Fibroblast of pulmonary artery (primary cell): Measurements from ENCODE around the gene RASSF5.

Source experiments
- DNase-seq: peaks from one replicate; pipeline ENCODE4 v3.0.0-alpha.2; 2010; ENCODE audit warnings: low read depth
- H3K4me3 ChIP-seq: replicated peaks from 2 replicates; pipeline ENCODE4 v1.5.1; 2011; ENCODE audit warnings: low read depth, mild to moderate bottlenecking, control low read depth, low read length, moderate library complexity
- TF ChIP-seq, protein P1 (sequence below): IDR thresholded peaks from 2 replicates; pipeline ENCODE4 v1.5.1; 2011; ENCODE audit warnings: mild to moderate bottlenecking, control low read depth, low read length, inconsistent platforms; ENCODE audit errors: missing control alignments

Gene RASSF5

DNA sequence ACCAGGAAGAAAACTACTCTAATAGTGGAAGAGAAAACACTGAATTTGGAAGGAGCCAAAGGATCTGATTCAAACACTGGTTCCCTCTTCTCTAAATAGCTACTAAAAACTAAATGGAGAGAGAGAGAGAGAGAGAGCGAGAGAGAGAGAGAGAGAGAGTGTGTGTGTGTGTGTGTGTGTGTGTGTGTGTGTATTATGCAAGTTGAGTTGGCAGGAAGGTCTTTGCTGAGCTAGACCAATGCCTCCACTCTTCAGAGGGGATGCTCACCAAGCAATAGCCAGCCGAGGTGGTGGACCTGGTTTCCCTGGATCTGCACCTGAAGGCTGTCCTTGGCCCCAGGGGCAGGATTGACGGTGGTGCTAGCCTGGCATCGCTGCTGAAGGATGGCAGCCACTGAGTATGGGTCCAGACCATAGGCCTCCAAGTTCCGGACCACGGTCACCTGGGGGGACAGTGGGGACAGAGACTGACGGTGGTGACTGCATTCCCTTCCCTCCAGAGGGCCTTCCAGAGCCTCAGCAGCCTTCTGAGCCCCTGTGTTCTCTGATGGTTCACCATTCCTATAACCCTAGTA, 86.1 kb downstream of the RASSF5 start:
- DNase-seq = no peak
- TF ChIP-seq, protein P1, sequence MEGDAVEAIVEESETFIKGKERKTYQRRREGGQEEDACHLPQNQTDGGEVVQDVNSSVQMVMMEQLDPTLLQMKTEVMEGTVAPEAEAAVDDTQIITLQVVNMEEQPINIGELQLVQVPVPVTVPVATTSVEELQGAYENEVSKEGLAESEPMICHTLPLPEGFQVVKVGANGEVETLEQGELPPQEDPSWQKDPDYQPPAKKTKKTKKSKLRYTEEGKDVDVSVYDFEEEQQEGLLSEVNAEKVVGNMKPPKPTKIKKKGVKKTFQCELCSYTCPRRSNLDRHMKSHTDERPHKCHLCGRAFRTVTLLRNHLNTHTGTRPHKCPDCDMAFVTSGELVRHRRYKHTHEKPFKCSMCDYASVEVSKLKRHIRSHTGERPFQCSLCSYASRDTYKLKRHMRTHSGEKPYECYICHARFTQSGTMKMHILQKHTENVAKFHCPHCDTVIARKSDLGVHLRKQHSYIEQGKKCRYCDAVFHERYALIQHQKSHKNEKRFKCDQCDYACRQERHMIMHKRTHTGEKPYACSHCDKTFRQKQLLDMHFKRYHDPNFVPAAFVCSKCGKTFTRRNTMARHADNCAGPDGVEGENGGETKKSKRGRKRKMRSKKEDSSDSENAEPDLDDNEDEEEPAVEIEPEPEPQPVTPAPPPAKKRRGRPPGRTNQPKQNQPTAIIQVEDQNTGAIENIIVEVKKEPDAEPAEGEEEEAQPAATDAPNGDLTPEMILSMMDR = no peak
- no peak overlapping the region for H3K4me3 ChIP-seq

DNA sequence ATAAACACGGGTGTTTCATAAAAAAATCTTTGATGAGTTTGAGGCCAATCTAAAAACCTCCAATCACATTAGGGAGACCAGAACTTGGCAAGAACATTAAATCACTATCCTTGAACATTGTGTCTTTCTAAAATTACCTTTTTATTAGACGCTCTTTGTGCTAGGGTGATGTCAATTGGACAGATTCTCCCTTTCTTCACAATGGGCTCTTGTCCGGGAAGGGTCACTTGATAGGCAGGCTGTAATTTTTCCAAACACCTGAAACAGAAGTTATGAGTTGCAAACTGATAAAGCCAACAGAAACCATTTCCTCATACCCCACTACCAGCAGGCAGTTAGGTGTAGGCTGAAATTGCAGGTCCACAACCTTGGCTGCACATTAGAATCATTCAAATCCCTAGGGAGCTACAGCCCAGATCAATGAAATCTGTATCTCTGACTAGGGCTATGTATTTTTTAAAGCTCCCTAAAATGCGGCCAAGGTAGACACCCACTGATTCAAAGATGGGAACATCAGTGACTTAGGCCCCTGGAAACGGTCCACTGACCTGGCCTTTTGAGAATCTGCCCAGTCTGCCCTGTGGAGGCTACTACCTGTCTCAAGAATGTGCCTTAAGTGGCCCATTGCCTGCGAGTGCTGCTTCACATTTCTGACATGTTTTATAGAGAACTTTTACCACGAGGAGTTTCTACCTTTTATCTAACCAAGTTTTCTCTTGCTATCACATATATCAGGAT, 88.4 kb downstream of the RASSF5 start:
- no peak overlapping the region for H3K4me3 ChIP-seq
- no peak for DNase-seq
- TF ChIP-seq, protein P1 = no peak

DNA sequence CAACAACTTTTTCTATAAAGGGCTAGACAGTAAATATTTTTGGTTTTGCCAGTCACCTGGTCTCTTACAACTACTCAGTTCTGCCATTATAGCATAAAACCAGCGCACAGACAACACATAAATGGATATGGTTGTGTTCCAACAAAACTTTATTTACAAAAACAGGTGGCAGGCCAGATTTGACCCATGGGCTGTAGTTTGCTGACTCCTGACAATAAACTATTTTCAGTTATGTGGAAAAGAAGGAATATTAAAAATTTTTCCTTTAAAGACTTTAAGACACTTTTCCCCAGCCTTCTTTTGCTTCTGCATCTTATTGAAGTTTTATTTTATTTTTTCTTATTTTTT, 89.0 kb downstream of the RASSF5 start:
- TF ChIP-seq, protein P1 = no peak
- DNase-seq = no peak
- H3K4me3 ChIP-seq = no peak overlapping the region

DNA sequence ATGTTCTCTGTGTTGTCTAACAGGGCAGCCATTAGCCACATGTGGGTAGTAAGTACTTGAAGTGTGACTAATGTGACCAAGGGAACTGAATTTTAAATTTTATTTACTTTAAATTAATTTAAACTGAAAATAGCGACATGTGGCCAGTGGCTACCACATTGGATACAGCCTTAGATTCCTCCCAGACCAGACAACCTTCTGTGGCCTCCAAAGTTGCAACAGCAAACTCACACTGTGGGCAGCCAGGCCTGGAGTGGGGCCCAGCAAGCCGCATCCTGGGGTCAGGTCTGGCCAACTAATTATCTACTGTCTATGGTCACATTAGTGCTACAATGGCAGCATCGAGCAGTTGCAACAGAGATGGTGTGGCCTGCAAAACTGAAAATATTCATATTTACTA, 93.2 kb downstream of the RASSF5 start:
- DNase-seq = no peak
- TF ChIP-seq, protein P1 = no peak
- no peak overlapping the region for H3K4me3 ChIP-seq

DNA sequence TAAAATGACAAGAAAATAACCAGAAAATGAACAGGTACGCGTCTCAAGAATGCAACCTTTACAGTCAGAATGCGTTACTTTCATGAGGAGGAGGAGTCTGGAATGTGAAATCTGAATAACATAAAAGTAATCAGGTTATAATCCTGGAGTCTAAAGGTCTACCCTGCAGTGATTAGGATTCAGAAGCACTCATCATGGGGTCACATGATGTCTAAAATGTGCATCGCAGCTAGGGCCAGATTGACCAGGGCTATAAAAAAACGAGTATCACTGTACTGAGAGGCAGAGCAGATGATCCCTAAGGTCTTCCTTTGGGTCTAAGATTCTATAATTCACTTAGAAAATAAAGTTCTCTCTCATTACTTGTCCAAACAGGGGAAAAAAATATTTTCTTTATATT, 97.5 kb downstream of the RASSF5 start:
- no peak for DNase-seq
- TF ChIP-seq, protein P1 = no peak
- H3K4me3 ChIP-seq = no peak overlapping the region

DNA sequence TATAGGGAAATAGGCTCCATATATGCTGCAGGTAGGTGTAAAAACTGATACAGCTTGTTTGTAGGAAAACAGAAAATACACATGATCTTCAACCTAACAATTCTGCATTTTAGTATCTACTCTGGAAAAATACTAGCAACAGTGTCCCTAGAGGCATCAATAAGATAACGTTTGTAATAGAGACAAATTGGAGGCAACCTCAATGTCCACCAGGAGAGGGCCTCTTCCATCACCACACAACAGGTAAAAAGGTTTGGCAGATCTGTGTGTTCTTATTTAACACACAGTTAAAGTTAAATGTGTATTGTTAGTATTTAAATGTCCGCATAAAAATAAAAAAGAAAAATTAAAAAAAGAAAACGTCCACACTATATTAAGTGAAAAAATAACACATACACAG, 99.5 kb downstream of the RASSF5 start:
- no peak overlapping the region for H3K4me3 ChIP-seq
- TF ChIP-seq, protein P1 = peak; percentile 59
- peak; percentile 49 for DNase-seq
